GM12801 (cell line): Measurements from ENCODE around the gene TOMM5.

Source experiments
- TF ChIP-seq, protein P1 (sequence below): IDR thresholded peaks from one replicate; pipeline ENCODE4 v1.5.1; 2011; ENCODE audit warnings: control low read depth; ENCODE audit not compliant: insufficient read length; ENCODE audit errors: extremely low read depth

TOMM5 gene

DNA sequence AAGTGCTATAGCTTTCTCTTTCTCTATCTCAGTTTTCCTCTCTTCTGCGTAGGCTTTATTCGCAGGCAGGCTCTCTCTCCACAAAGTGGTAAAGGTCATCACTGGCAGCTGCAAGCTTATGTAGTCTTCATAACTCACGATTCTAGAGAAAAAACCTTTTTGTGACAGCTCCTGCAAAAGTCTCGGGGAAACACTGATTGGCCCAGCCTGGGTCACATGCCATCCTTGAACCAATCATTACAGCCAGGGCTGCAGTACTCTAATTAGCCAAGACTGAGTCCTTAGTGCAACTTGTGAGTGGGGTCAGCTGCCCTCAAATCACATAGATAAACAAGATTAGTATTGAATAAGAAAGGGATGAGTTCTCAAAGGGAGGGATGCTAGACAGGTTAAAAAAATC lies 40.1 kb upstream of the TOMM5 start:
- TF ChIP-seq, protein P1, sequence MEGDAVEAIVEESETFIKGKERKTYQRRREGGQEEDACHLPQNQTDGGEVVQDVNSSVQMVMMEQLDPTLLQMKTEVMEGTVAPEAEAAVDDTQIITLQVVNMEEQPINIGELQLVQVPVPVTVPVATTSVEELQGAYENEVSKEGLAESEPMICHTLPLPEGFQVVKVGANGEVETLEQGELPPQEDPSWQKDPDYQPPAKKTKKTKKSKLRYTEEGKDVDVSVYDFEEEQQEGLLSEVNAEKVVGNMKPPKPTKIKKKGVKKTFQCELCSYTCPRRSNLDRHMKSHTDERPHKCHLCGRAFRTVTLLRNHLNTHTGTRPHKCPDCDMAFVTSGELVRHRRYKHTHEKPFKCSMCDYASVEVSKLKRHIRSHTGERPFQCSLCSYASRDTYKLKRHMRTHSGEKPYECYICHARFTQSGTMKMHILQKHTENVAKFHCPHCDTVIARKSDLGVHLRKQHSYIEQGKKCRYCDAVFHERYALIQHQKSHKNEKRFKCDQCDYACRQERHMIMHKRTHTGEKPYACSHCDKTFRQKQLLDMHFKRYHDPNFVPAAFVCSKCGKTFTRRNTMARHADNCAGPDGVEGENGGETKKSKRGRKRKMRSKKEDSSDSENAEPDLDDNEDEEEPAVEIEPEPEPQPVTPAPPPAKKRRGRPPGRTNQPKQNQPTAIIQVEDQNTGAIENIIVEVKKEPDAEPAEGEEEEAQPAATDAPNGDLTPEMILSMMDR, result no peak

DNA sequence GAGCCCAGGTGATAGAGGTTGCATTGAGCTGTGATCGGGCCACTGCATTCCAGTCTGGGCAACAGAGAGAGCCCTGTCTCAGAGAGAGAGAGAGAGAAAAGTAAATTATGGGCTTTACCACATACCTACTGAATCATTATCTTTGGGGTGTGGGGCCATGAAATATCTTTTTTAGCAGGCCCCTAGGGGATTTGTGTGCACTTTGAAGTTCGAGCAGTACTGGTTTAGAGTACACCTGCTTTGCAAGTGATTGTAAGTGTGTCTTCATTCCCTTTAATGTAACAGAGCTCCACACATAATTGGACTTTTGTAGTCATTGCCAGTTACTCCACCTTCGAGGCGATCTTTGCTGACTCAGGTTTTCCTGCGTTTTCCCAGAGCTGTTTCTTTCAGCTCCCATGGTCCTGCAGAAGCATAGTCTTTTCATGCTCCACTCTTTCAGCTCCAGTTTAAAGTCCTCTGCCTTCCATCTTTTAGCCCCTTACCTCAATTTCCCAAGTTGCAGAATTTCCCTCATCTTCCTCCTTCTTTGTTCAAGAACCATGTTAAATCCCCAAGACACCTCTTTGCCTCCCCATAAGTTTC lies 34.4 kb upstream of the TOMM5 start:
- TF ChIP-seq, protein P1, result no peak

DNA sequence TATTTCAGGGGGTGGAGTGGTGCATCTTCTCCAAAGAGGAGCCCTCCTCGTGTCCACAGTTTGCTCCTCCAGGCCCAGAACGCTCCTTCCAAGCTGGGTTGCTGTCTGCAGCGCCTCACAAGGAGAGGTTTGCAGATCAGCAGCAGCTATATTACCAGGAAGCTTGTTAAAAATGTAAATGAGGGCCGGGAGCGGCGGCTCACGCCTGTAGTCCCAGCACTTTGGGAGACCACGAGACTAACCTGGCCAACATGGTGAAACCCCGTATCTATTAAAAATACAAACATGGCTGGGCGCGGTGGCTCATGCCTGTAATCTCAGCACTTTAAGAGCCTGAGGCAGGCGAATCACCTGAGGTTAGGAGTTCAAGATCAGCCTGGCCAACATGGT lies 33.4 kb upstream of the TOMM5 start:
- TF ChIP-seq, protein P1, result no peak

DNA sequence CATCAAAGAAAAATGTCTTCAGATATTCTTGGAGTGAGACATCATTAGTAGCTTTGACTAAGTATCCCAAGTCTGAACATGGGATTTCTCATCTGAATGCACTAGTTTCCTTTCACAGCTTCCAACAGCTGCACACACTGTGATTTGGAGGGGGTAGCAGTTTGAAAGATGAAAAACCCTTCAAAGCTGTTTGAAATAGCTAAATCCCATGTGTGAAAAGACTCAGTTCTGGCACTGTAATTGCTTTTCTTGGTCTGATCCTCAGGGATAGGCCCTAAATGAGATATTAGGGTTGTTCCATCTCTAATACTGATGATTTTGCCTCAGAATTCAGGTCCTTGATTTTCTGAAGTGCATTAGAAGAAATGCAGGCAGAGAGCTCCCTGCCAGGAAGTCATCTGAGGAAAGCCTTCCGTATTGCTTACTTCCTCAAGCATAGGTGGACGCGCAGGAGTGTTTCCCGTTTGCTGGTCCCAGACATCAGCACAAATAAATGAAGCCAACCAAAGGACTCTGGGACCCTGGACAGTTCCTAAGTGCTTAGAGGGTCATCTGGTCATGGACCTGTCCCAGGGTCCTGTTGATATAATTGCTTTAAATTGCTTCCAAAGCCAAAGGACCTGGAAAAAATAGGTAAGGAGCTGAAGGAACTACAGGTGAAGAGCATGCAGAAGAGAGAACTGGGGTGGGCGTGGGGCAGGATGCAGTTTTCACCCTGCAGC lies 32.8 kb upstream of the TOMM5 start:
- TF ChIP-seq, protein P1, result no peak

DNA sequence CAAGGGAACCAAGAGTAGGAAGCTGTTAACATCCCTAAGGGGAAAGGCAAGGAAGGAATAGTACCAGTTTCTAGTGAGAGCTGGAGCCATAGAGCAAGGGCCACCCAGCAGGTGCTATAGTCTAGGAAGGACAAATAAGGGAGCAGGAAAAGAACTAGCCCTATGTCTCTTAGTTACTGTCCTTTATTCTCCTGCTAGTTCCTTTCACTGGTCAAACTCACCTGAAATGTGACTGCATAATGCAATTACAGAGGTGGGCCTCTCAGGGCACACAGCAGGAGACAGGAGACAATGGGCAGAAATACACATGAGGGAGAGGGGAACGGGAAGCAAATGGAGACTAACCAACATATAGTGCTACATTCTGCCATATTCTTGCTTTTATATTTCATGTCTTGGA lies 31.7 kb upstream of the TOMM5 start:
- TF ChIP-seq, protein P1, result no peak

DNA sequence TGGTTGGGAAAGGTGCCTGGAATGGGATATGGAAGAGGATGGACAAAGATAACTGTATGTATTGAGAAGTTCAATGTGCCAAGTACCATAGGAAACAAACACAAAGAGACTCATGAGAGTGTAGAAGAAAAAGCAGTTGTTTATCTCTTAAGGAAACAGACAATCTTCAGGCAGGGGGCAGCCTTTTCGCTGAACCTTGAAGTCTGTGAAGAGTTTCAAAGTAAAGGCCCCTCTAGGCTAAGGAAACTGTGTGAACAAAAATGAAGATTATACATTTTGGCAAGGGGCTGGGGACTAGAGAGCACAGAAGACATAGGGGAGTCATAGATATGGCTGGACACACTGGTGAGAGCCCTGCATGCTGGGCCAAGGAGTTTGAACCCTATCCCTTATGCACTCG lies 30.9 kb upstream of the TOMM5 start:
- TF ChIP-seq, protein P1, result no peak

DNA sequence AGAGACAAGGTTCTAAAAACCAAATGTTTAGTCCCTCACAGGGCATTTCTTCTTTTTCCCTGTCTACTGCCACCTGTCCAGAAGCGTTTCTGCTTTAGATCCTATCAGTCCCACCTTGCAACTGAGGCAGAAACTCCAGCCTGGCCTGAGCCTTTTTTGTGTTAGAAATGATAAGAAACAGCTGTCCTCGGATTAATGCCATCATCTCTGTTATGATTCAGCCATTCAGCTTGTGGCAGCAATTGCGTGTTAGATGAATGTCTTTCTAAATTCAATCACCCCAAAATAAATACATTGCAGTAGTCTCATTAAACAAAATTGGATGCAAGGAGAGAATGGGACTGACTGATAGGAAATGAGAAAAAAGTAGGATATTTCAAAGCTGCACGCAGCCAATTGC lies 30.1 kb upstream of the TOMM5 start:
- TF ChIP-seq, protein P1, result no peak
